Endothelial cell of umbilical vein (primary cell): Measurements from ENCODE around the gene APH1A. TPM values are rescaled to one million over a fixed set of nuclear protein-coding genes. Genes with fewer than 3 reads are reported as not detected.
A peak's percentile ranks its signal among the peaks of the same experiment; 100 is the strongest.
"Not testable (repeated sequence)": the region's sequence is repeated elsewhere in the genome, so short reads cannot be mapped to it uniquely, and the experiment has no call there.

ENCODE experiments used
- BruUV-seq: library from RNA; stranded (reverse); fragments of 400-500 nt; replicated peaks from 2 replicates; lab custom pipeline; 2021; lab: Mats Ljungman, UMichigan
- CTCF ChIA-PET: fragments of 300-600, 350-600 bp; sonication (Branson Sonifier 250); formaldehyde crosslinking; loops from one replicate; lab custom pipeline; 2021; ENCODE audit warnings: antibody characterized with exemption, inconsistent platforms; lab: Charles Lee
- POLR2A ChIA-PET: fragments of 300-600, 350-600 bp; sonication (Branson Sonifier 250); formaldehyde crosslinking; loops from one replicate; lab custom pipeline; 2021; ENCODE audit warnings: antibody characterized with exemption, inconsistent platforms; lab: Charles Lee
- DNase-seq: peaks from one replicate; pipeline ENCODE4 v3.0.0-alpha.2; 2011; ENCODE audit warnings: low read depth, low spot score
- FAIRE-seq: peaks from 2 replicates; lab custom pipeline; 2011; peaks lifted over from hg19 to GRCh38; lab: Jason Lieb, UNC
- H2AFZ ChIP-seq: 2 replicates; pipeline ENCODE4 v1.6.0; 2012; ENCODE audit warnings: low read depth, low read length, control low read depth, inconsistent platforms
- H3K27ac ChIP-seq: 2 replicates; pipeline ENCODE4 v1.5.1; 2011; ENCODE audit warnings: low read depth, mild to moderate bottlenecking, control low read depth, low read length, moderate library complexity; ENCODE audit not compliant: insufficient read depth
- H3K27me3 ChIP-seq, 2 experiments: 2 replicates each; pipeline versions ENCODE4 v1.6.0 to v1.6.1; 2011; ENCODE audit warnings: low read length in 2 of 2, mixed read lengths in 1 of 2; ENCODE audit not compliant: control insufficient read depth in 2 of 2, insufficient read depth in 2 of 2
- H3K36me3 ChIP-seq, 2 experiments: 2 replicates in 1 of 2; 3 replicates in 1 of 2; pipeline ENCODE4 v1.5.1; 2011; ENCODE audit warnings: low read length in 2 of 2, mild to moderate bottlenecking in 1 of 2, moderate library complexity in 1 of 2; ENCODE audit not compliant: control insufficient read depth in 2 of 2, insufficient read depth in 2 of 2; ENCODE audit errors: extremely low read depth in 1 of 2
- H3K4me1 ChIP-seq: 3 replicates; pipeline ENCODE4 v1.5.1; 2011; ENCODE audit warnings: mild to moderate bottlenecking, low read length; ENCODE audit not compliant: control insufficient read depth, insufficient read depth; ENCODE audit errors: extremely low read depth
- H3K4me2 ChIP-seq: 2 replicates; pipeline ENCODE4 v1.6.1; 2011; ENCODE audit warnings: low read length, control low read depth, mixed read lengths; ENCODE audit not compliant: insufficient read depth
- H3K4me3 ChIP-seq, 3 experiments: fragments of 200-600 bp in 1 of 3; sonication (generic), shearing (Covaris generic) in 1 of 3; replicated peaks in 1 of 3; 2 replicates each; pipeline ENCODE4 v1.5.1; 2011 to 2016; ENCODE audit warnings: control low read depth in 3 of 3, low read length in 3 of 3, mild to moderate bottlenecking in 2 of 3, inconsistent platforms in 1 of 3, low read depth in 1 of 3, moderate library complexity in 1 of 3; ENCODE audit not compliant: insufficient read depth in 1 of 3
- H3K79me2 ChIP-seq: 2 replicates; pipeline ENCODE4 v1.6.0; 2012; ENCODE audit warnings: low read length, inconsistent platforms; ENCODE audit not compliant: control insufficient read depth, insufficient read depth
- H3K9ac ChIP-seq: replicated peaks from 2 replicates; pipeline ENCODE3; 2011; ENCODE audit warnings: low read length, control low read depth; ENCODE audit not compliant: insufficient read depth; ENCODE audit errors: extremely low read depth
- H3K9me1 ChIP-seq: replicated peaks from 3 replicates; pipeline ENCODE4 v1.6.0; 2011; ENCODE audit warnings: mild to moderate bottlenecking, low read length; ENCODE audit not compliant: control insufficient read depth, insufficient read depth; ENCODE audit errors: extremely low read depth
- H3K9me3 ChIP-seq: replicated peaks from 2 replicates; pipeline ENCODE4 v1.5.1; 2012; ENCODE audit warnings: low read length, inconsistent platforms; ENCODE audit not compliant: control insufficient read depth, insufficient read depth
- H4K20me1 ChIP-seq: replicated peaks from 2 replicates; pipeline ENCODE3; 2011; ENCODE audit warnings: mild to moderate bottlenecking, low read length; ENCODE audit not compliant: control insufficient read depth, insufficient read depth; ENCODE audit errors: extremely low read depth
- EZH2 ChIP-seq: IDR thresholded peaks from 2 replicates; pipeline ENCODE4 v1.6.1; 2012; ENCODE audit warnings: borderline replicate concordance, low read depth, mild to moderate bottlenecking, moderate library complexity, low read length, inconsistent platforms; ENCODE audit not compliant: severe bottlenecking
- FOS ChIP-seq: IDR thresholded peaks from 2 replicates; pipeline ENCODE4 v1.6.1; 2011; ENCODE audit warnings: mild to moderate bottlenecking, low read length, moderate library complexity, borderline replicate concordance; ENCODE audit not compliant: insufficient read depth
- GATA2 ChIP-seq: IDR thresholded peaks from 2 replicates; pipeline ENCODE4 v1.7.0; 2011; ENCODE audit warnings: low read depth, mild to moderate bottlenecking, moderate library complexity, mixed read lengths, low read length; ENCODE audit not compliant: insufficient read length, insufficient read depth
- JUN ChIP-seq: IDR thresholded peaks from 2 replicates; pipeline ENCODE4 v1.6.1; 2011; ENCODE audit warnings: borderline replicate concordance, low read depth; ENCODE audit not compliant: insufficient read length, insufficient read depth
- POLR2A ChIP-seq: IDR thresholded peaks from 2 replicates; pipeline ENCODE4 v1.6.1; 2012; ENCODE audit warnings: low read depth, mild to moderate bottlenecking, control low read depth, low read length
- POLR2AphosphoS5 ChIP-seq: IDR thresholded peaks from 2 replicates; pipeline ENCODE4 v1.6.1; 2012; ENCODE audit warnings: low read depth, mild to moderate bottlenecking, control low read depth, low read length, moderate library complexity; ENCODE audit not compliant: insufficient read depth
- dilution Hi-C: fragments of 300-500 bp; cut with MboI; formaldehyde crosslinking; loops from one replicate; pipeline ENCODE4 v1.15.0; 2019; ENCODE audit warnings: low sequenced_read_pairs; ENCODE audit not compliant: extremely low pct_ligation_motif_present
- intact Hi-C: fragments of 100-400 bp; cut with micrococcal nuclease; formaldehyde crosslinking; loops from one replicate; pipeline ENCODE4 v1.10.0; 2022
- polyA plus RNA-seq, 4 experiments: library from polyadenylated mRNA; depleted of rRNA in 3 of 4; stranded (reverse) in 3 of 4; unstranded in 1 of 4; fragments of >200 nt; gene quantifications; 2 replicates each; pipeline versions ENCODE4 v1.2.1 to v1.2.3, GENCODE V29; 2011 to 2012; ENCODE audit warnings: missing spikeins in 1 of 4
- total RNA-seq: library from RNA; stranded (reverse); gene quantifications from 2 replicates; pipeline ENCODE4 v1.2.3, GENCODE V29; 2021
- TF ChIP-seq, protein P1 (sequence below): IDR thresholded peaks from 2 replicates; pipeline ENCODE4 v1.6.1; 2011; ENCODE audit not compliant: insufficient read depth, insufficient read length
- TF ChIP-seq, protein P2 (sequence below), 2 donors: IDR thresholded peaks; 1 replicate in 1 of 2; 2 replicates in 1 of 2; pipeline ENCODE4 v1.5.1; 2011; ENCODE audit warnings: low read length in 2 of 2, mild to moderate bottlenecking in 2 of 2, moderate library complexity in 2 of 2, control low read depth in 1 of 2, inconsistent platforms in 1 of 2, low read depth in 1 of 2; ENCODE audit not compliant: insufficient read depth in 1 of 2; ENCODE audit errors: extremely low read depth in 1 of 2

APH1A gene
- total and polyA plus RNA-seq, 2 donors (not counting 3 experiments of a cell fraction or from before 2014, with no cell fraction given) = 165 to 325 TPM

DNA sequence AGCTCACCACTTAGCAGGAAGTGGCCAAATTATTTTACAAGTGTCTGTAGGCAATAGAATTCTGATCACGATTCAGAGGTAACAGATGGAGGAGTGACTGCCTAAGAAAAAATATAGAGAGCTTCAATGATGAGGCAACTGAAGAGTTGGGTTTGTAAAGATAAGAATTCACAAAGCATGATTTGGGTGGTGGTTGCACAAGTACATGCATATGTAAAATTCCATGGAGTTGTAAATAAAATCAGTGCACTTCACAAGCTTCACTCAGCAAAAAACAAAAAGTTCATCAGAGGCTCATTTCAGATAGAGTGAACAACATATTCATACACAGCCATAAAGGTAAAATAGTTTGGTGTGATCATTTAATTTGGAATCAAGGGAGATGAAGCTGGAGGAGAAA is 43.8 kb downstream of the APH1A start:
- H4K20me1 ChIP-seq = no peaks in the 10 kb centered on the region
- dilution Hi-C loops = no loop called here
- ChIA-PET POLR2A (no interaction called here), CTCF (interaction anchor here (0.6 kb wide), 1 partner anchor 9 kb away, joined by 3 read pairs; no protein-coding TSS in a partner anchor)
- H3K36me3 ChIP-seq = peaks cover 4 to 7% of the 10 kb centered on the region in 2 experiments
- H3K79me2 ChIP-seq = no peaks in the 10 kb centered on the region
- DNase-seq = no peak
- intact Hi-C loops = no loop called here
- no peak overlapping the region for H3K4me3 ChIP-seq
- no TSS peak for BruUV-seq
- no peaks in the 10 kb centered on the region for H3K9me3 ChIP-seq
- H3K27ac ChIP-seq = no peak overlapping the region
- no peak overlapping the region for H3K4me2 ChIP-seq
- no peaks in the 10 kb centered on the region for H3K27me3 ChIP-seq
- TF ChIP-seq JUN (no peak), EZH2 (no peak), POLR2AphosphoS5 (no peak), FOS (no peak), GATA2 (no peak)
- TF ChIP-seq, protein P1, sequence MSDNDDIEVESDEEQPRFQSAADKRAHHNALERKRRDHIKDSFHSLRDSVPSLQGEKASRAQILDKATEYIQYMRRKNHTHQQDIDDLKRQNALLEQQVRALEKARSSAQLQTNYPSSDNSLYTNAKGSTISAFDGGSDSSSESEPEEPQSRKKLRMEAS = no peak
- FAIRE-seq = no peak
- H2AFZ ChIP-seq = no peak overlapping the region
- no peaks in the 10 kb centered on the region for H3K4me1 ChIP-seq
- H3K9me1 ChIP-seq = no peaks in the 10 kb centered on the region
- H3K9ac ChIP-seq = no peak overlapping the region

GRCh38 chr1:150221552-150221951 is 47.3 kb downstream of the APH1A start:
- Histone ChIP-seq H3K9ac (no peak overlapping the region), H3K27ac (no peak overlapping the region), H3K9me3 (no peaks in the 10 kb centered on the region), H3K79me2 (no peaks in the 10 kb centered on the region), H3K27me3 (no peaks in the 10 kb centered on the region), H4K20me1 (no peaks in the 10 kb centered on the region), H2AFZ (no peak overlapping the region), H3K4me3 (no peak overlapping the region), H3K9me1 (no peaks in the 10 kb centered on the region), H3K36me3 (peaks cover 4 to 11% of the 10 kb centered on the region in 2 experiments), H3K4me1 (no peaks in the 10 kb centered on the region), H3K4me2 (no peak overlapping the region)
- FAIRE-seq (no peak), DNase-seq (no peak)
- BruUV-seq = no TSS peak
- POLR2A ChIA-PET = no interaction called here
- TF ChIP-seq POLR2A = no peak
- TF ChIP-seq, protein P2, sequence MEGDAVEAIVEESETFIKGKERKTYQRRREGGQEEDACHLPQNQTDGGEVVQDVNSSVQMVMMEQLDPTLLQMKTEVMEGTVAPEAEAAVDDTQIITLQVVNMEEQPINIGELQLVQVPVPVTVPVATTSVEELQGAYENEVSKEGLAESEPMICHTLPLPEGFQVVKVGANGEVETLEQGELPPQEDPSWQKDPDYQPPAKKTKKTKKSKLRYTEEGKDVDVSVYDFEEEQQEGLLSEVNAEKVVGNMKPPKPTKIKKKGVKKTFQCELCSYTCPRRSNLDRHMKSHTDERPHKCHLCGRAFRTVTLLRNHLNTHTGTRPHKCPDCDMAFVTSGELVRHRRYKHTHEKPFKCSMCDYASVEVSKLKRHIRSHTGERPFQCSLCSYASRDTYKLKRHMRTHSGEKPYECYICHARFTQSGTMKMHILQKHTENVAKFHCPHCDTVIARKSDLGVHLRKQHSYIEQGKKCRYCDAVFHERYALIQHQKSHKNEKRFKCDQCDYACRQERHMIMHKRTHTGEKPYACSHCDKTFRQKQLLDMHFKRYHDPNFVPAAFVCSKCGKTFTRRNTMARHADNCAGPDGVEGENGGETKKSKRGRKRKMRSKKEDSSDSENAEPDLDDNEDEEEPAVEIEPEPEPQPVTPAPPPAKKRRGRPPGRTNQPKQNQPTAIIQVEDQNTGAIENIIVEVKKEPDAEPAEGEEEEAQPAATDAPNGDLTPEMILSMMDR (IDR thresholded peaks at IDR 0.05; ENCODE audit: extremely low read depth in 1 of 2, insufficient read depth in 1 of 2, low read depth in 1 of 2, low read length in 2 of 2) = peak; percentile 11 to 17
- intact Hi-C loops = no loop called here
- CTCF ChIA-PET = interaction anchor here (1.6 kb wide), 1 partner anchor 35 kb away, joined by 5 read pairs; no protein-coding TSS in a partner anchor
- dilution Hi-C loops = no loop called here

GRCh38 chr1:150215855-150216254 is 53.0 kb downstream of the APH1A start:
- BruUV-seq, H4K20me1 ChIP-seq, H3K4me2 ChIP-seq, intact Hi-C loops, FAIRE-seq, H3K9ac ChIP-seq, H3K9me1 ChIP-seq, H3K36me3 ChIP-seq, H3K4me3 ChIP-seq, POLR2A ChIA-PET, H3K9me3 ChIP-seq, H3K79me2 ChIP-seq, H3K27me3 ChIP-seq, H2AFZ ChIP-seq, dilution Hi-C loops, DNase-seq, H3K27ac ChIP-seq, H3K4me1 ChIP-seq: not testable (repeated sequence)
- CTCF ChIA-PET = interaction anchor here (1.1 kb wide), 1 partner anchor 40 kb away, joined by 3 read pairs; no protein-coding TSS in a partner anchor
